ENCODE results near the gene DNAJC4. TPM values are rescaled to one million over a fixed set of nuclear protein-coding genes. Genes with fewer than 3 reads are reported as not detected.

The DNAJC4 gene
- total and polyA plus RNA-seq, 2 of the 8 experiments (the other 6 are each of a cell fraction or from before 2014, with no cell fraction given) = 14.6 to 31.0 TPM

- 26% methylated on average over 24 of the region's 26 CpGs; no CpG with 5 or more reads in 1 of the 2 experiments for WGBS, 2 experiments (ENCODE audit: extremely low coverage in 1 of 2, insufficient coverage in 1 of 2, insufficient read length in 1 of 2, insufficient replicate concordance in 2 of 2, low coverage in 1 of 2, low lambda C conversion rate in 2 of 2, missing lambda C conversion rate in 1 of 2)
- H3K27me3 ChIP-seq (replicated peaks in 1 of 4; ENCODE audit: control insufficient read depth in 3 of 4, extremely low read depth in 1 of 4, insufficient read depth in 3 of 4, low read length in 3 of 4) = no peaks in the 10 kb centered on the region
- no peak overlapping the region for H3K27ac ChIP-seq (ENCODE audit: low read depth, low read length)
- no peak overlapping the region for H2BK120ac ChIP-seq (replicated peaks; ENCODE audit: low read depth, low read length)
- 0 out of 2 replicates have a peak overlapping the region, but pooled peaks have one; percentile 55 for H2BK12ac ChIP-seq (ENCODE audit: low read depth, low read length)
- peaks cover 16% of the 10 kb centered on the region for H3K23me2 ChIP-seq (ENCODE audit: low read depth, low read length)
- H3K23ac ChIP-seq (ENCODE audit: insufficient read length) = no peak overlapping the region
- CTCF ChIA-PET (ENCODE audit: partially characterized antibody) = interaction anchor here (0.6 to 6.5 kb wide), 15 partner anchors 10 to 130 kb away, joined by 3 to 64 read pairs (median 4); partner anchors contain the start of genes FERMT3, FKBP2, KCNK4 and PLCB3
- H4K8ac ChIP-seq (ENCODE audit: extremely low read depth, insufficient read depth, low read length) = no peak overlapping the region; the same call in 1 of the 2 replicates
- TF ChIP-seq NANOG (IDR thresholded peaks at IDR 0.05; ENCODE audit: insufficient read depth, low read depth, low read length, poor library complexity, severe bottlenecking) (no peak), SUZ12 (IDR thresholded peaks at IDR 0.05; ENCODE audit: low read length) (no peak), HDAC2 (IDR thresholded peaks at IDR 0.05; ENCODE audit: borderline replicate concordance in 1 of 2, low read depth in 2 of 2, low read length in 2 of 2) (no peak), KDM5A (IDR thresholded peaks at IDR 0.05; ENCODE audit: low read length) (no peak)
- H3K79me1 ChIP-seq (ENCODE audit: low read depth, low read length) = no peaks in the 10 kb centered on the region
- H3K9ac ChIP-seq (replicated peaks in 1 of 4; ENCODE audit: extremely low read depth in 1 of 4, low read depth in 3 of 4, low read length in 3 of 4) = peak overlapping the region in 2 of 4 experiments; percentile 62 to 66; a peak in 4 of 7 replicates
- DNase-seq (ENCODE audit: low read depth in 1 of 2, low spot score in 2 of 2) = no peak
- no peak for FAIRE-seq
- H3K4me3 ChIP-seq (ENCODE audit: extremely low read depth in 1 of 4, insufficient read depth in 2 of 4, low read depth in 3 of 4, low read length in 4 of 4) = peak overlapping the region; percentile 63 to 90 (median 84)
- peaks cover 0 to 25% (median 16%) of the 10 kb centered on the region in 4 experiments; a peak in 6 of 7 replicates for H3K4me1 ChIP-seq (replicated peaks in 1 of 4; ENCODE audit: control insufficient read depth in 3 of 4, insufficient read depth in 4 of 4, low read length in 3 of 4)
- POLR2A ChIA-PET (ENCODE audit: partially characterized antibody) = interaction anchor here (1.0 to 14.1 kb wide), 12 partner anchors 12 to 91 kb away, joined by 3 to 253 read pairs (median 7); partner anchors contain the start of genes FERMT3, FKBP2, PLCB3 and PPP1R14B
- peak overlapping the region; percentile 75 for H4K5ac ChIP-seq (ENCODE audit: insufficient read length, low read depth, low read length)
- H2BK5ac ChIP-seq (ENCODE audit: low read depth, low read length) = peak overlapping the region; percentile 77
- no peak overlapping the region for H2BK20ac ChIP-seq (ENCODE audit: low read length)
- no peaks in the 10 kb centered on the region for H3K79me2 ChIP-seq (ENCODE audit: control insufficient read depth in 1 of 2, insufficient read depth in 2 of 2, low read length in 2 of 2)
- H4K20me1 ChIP-seq (replicated peaks in 1 of 2; ENCODE audit: control insufficient read depth in 1 of 2, insufficient read depth in 2 of 2, low read length in 2 of 2) = peaks cover 0 to 7% of the 10 kb centered on the region in 2 experiments
- no peak overlapping the region for H2AFZ ChIP-seq (ENCODE audit: low read length)
- no peak overlapping the region for H3K14ac ChIP-seq (ENCODE audit: insufficient read length)
- H3K4ac ChIP-seq (replicated peaks; ENCODE audit: insufficient read length, low read depth, low read length) = peak overlapping the region; percentile 87
- no peaks in the 10 kb centered on the region for H3K9me3 ChIP-seq (ENCODE audit: insufficient read depth in 2 of 2, low read depth in 1 of 2, low read length in 1 of 2)
- H3K56ac ChIP-seq (replicated peaks; ENCODE audit: insufficient read length, low read depth, low read length) = peak overlapping the region; percentile 52
- peaks cover 0 to 7% (median 1%) of the 10 kb centered on the region in 4 experiments; a peak in 2 of 8 replicates for H3K36me3 ChIP-seq (ENCODE audit: control insufficient read depth in 2 of 4, insufficient read depth in 4 of 4, low read length in 3 of 4)
- peak overlapping the region; percentile 90 for H3K18ac ChIP-seq (ENCODE audit: extremely low read depth, low read length)
- H2AK5ac ChIP-seq (ENCODE audit: low read depth, low read length) = peak overlapping the region; percentile 67; the same call in 1 of the 2 replicates
- H3K4me2 ChIP-seq (ENCODE audit: insufficient read depth in 1 of 2, low read depth in 2 of 2, low read length in 2 of 2) = peak overlapping the region; percentile 72 to 93
- peak overlapping the region; percentile 77 for H4K91ac ChIP-seq (replicated peaks; ENCODE audit: insufficient read length, low read length)
- H2BK15ac ChIP-seq (ENCODE audit: low read length) = no peak overlapping the region; the same call in 1 of the 2 replicates
Measured at GRCh38 chr11:64226507-64227051, 3.8 kb upstream of the DNAJC4 start.

All from H1 (cell line).